K562 (cell line): ENCODE measurements around the gene PRR14. TPM values are rescaled to one million over a fixed set of nuclear protein-coding genes. Genes with fewer than 3 reads are reported as not detected.
A peak's percentile ranks its signal among the peaks of the same experiment; 100 is the strongest.

Experiments used
- ATAC-seq: fragments of 200-7000 bp; cut with Tn5 transposase; 3 replicates; pipeline ENCODE4 v1.9.1; 2020; ENCODE audit warnings: moderate library complexity
- BruUV-seq: library from RNA; stranded (reverse); fragments of 400-500 nt; replicated peaks from 2 replicates; lab custom pipeline; 2021; lab: Mats Ljungman, UMichigan
- CTCF ChIA-PET: fragments of 300-600 bp; formaldehyde crosslinking; extraction: SDS; loops from one replicate; lab custom pipeline; 2021; ENCODE audit warnings: low intra/inter-chr PET ratio; lab: Yijun Ruan, JAX
- POLR2A ChIA-PET: fragments of 300-600, 350-650 bp; sonication (Branson Sonifier 250); formaldehyde crosslinking; extraction: SDS; loops from one replicate; lab custom pipeline; 2021; ENCODE audit warnings: antibody characterized with exemption, inconsistent platforms; lab: Yijun Ruan, JAX
- DNase-seq, 4 experiments: peaks; one replicate each; pipeline versions ENCODE4 v3.0.0 to v3.0.0-alpha.2; 2011 to 2018; ENCODE audit warnings: low spot score in 3 of 4, mixed read lengths in 3 of 4; ENCODE audit errors: extremely low read depth in 1 of 4
- FAIRE-seq: peaks from 2 replicates; lab custom pipeline; 2011; peaks lifted over from hg19 to GRCh38; lab: Jason Lieb, UNC
- H2AFZ ChIP-seq: 2 replicates; pipeline ENCODE4 v1.6.0; 2011; ENCODE audit warnings: low read depth, low read length, control low read depth, inconsistent platforms
- H3K27ac ChIP-seq: fragments of 200-600 bp; 3 replicates; pipeline ENCODE4 v1.8.0; 2011; ENCODE audit warnings: low read depth, mild to moderate bottlenecking, control low read depth, inconsistent platforms, low read length, moderate library complexity, mixed read lengths; ENCODE audit errors: extremely low read depth
- H3K27me3 ChIP-seq, 2 experiments: fragments of 300-600 bp in 1 of 2; 2 replicates in 1 of 2; 3 replicates in 1 of 2; pipeline versions ENCODE4 v1.6.0 to v1.8.0; 2011; ENCODE audit warnings: inconsistent platforms in 2 of 2, low read length in 2 of 2, mild to moderate bottlenecking in 1 of 2, mixed read lengths in 1 of 2, moderate library complexity in 1 of 2; ENCODE audit not compliant: control insufficient read depth in 2 of 2, insufficient read depth in 2 of 2
- H3K36me3 ChIP-seq: fragments of 300-600 bp; 3 replicates; pipeline ENCODE4 v1.8.0; 2011; ENCODE audit warnings: mild to moderate bottlenecking, low read length, inconsistent platforms; ENCODE audit not compliant: control insufficient read depth, insufficient read depth
- H3K4me1 ChIP-seq, 2 experiments: fragments of 200-600 bp in 1 of 2; replicated peaks in 1 of 2; 2 replicates in 1 of 2; 3 replicates in 1 of 2; pipeline versions ENCODE4 v1.5.1 to v1.8.0; 2011; ENCODE audit warnings: inconsistent platforms in 2 of 2, low read length in 2 of 2, mild to moderate bottlenecking in 1 of 2, mixed read lengths in 1 of 2, moderate library complexity in 1 of 2; ENCODE audit not compliant: control insufficient read depth in 2 of 2, insufficient read depth in 2 of 2
- H3K4me2 ChIP-seq: 2 replicates; pipeline ENCODE4 v1.6.1; 2011; ENCODE audit warnings: low read length, control low read depth, inconsistent platforms, mixed read lengths; ENCODE audit not compliant: insufficient read depth
- H3K4me3 ChIP-seq: fragments of 200-600 bp; sonication (generic), shearing (Covaris generic); 2 replicates; pipeline ENCODE4 v1.5.1; 2016; ENCODE audit warnings: control low read depth, inconsistent platforms
- H3K79me2 ChIP-seq: fragments of 200-600 bp; 3 replicates; pipeline ENCODE4 v1.8.0; 2011; ENCODE audit warnings: low read length, inconsistent platforms; ENCODE audit not compliant: control insufficient read depth, insufficient read depth
- H3K9ac ChIP-seq, 2 experiments: 2 replicates each; pipeline versions ENCODE4 v1.6.0 to v1.6.1; 2011; ENCODE audit warnings: low read depth in 2 of 2, low read length in 2 of 2, control low read depth in 1 of 2, inconsistent platforms in 1 of 2, mild to moderate bottlenecking in 1 of 2, mixed read lengths in 1 of 2; ENCODE audit not compliant: insufficient read depth in 1 of 2
- H3K9me1 ChIP-seq: one replicate; pipeline ENCODE4 v1.6.0; 2011; ENCODE audit warnings: inconsistent platforms, mild to moderate bottlenecking, low read length, moderate library complexity; ENCODE audit not compliant: control insufficient read depth, insufficient read depth
- H3K9me3 ChIP-seq: replicated peaks from 2 replicates; pipeline ENCODE4 v1.5.1; 2011; ENCODE audit warnings: low read depth, low read length, inconsistent platforms; ENCODE audit not compliant: control insufficient read depth, insufficient read depth
- H4K20me1 ChIP-seq: replicated peaks from 2 replicates; pipeline ENCODE4 v1.6.1; 2011; ENCODE audit warnings: low read length, inconsistent platforms, mixed read lengths; ENCODE audit not compliant: control insufficient read depth, insufficient read depth
- CBFB ChIP-seq: sonication (generic); formaldehyde crosslinking; IDR thresholded peaks from 2 replicates; pipeline ENCODE4 v1.4.0; 2020; ENCODE audit warnings: mild to moderate bottlenecking, missing genetic modification reagents
- COPS2 ChIP-seq: fragments of 450-650 bp; conservative IDR thresholded peaks from 2 replicates; pipeline ENCODE4 v1.6.1; 2016; ENCODE audit warnings: mild to moderate bottlenecking, moderate library complexity
- ETV5 ChIP-seq: sonication (generic); formaldehyde crosslinking; IDR thresholded peaks from 2 replicates; pipeline ENCODE4 v1.4.0; 2020; ENCODE audit warnings: low read depth, mild to moderate bottlenecking, missing genetic modification reagents
- KDM1A ChIP-seq, 2 experiments: fragments of 450-650 bp; IDR thresholded peaks; 2 replicates each; pipeline ENCODE4 v1.6.1; 2016; ENCODE audit warnings: mild to moderate bottlenecking in 2 of 2
- MAFK ChIP-seq: IDR thresholded peaks from 2 replicates; pipeline ENCODE4 v1.6.1; 2011; ENCODE audit warnings: low read length, improper control_type of control experiment
- MCM3 ChIP-seq: fragments of 450-650 bp; IDR thresholded peaks from 2 replicates; pipeline ENCODE4 v1.6.1; 2016
- NCOA1 ChIP-seq: fragments of 450-650 bp; IDR thresholded peaks from 2 replicates; pipeline ENCODE4 v1.6.1; 2016; ENCODE audit warnings: low read depth
- NFIX ChIP-seq: fragments of 250-450 bp; sonication (Bioruptor Pico); IDR thresholded peaks from 2 replicates; pipeline ENCODE4 v1.4.0; 2020; ENCODE audit warnings: low read depth, mild to moderate bottlenecking, moderate library complexity
- NR1H2 ChIP-seq: sonication (generic); formaldehyde crosslinking; IDR thresholded peaks from 2 replicates; pipeline ENCODE4 v1.4.0; 2020; ENCODE audit warnings: mild to moderate bottlenecking, missing genetic modification reagents
- POLR2AphosphoS2 ChIP-seq: IDR thresholded peaks from 2 replicates; pipeline ENCODE4 v1.6.1; 2012; ENCODE audit warnings: low read length, improper control_type of control experiment
- RBBP5 ChIP-seq: fragments of 200-600 bp; sonication (generic); IDR thresholded peaks from 2 replicates; pipeline ENCODE4 v1.6.1; 2012; ENCODE audit warnings: borderline replicate concordance, mild to moderate bottlenecking, low read length, control low read depth, inconsistent platforms; ENCODE audit not compliant: insufficient read depth, poor library complexity, severe bottlenecking
- RHOXF2B ChIP-seq: fragments of 250-450 bp; sonication (Bioruptor Pico); conservative IDR thresholded peaks from 2 replicates; pipeline ENCODE4 v1.5.1; 2021
- SLC30A9 ChIP-seq: fragments of 250-450 bp; sonication (Bioruptor Pico); IDR thresholded peaks from 2 replicates; pipeline ENCODE4 v1.8.0; 2022; ENCODE audit warnings: mild to moderate bottlenecking, moderate library complexity
- SP1 ChIP-seq: sonication (generic); formaldehyde crosslinking; IDR thresholded peaks from 2 replicates; pipeline ENCODE4 v1.8.1; 2022; ENCODE audit warnings: mild to moderate bottlenecking, missing genetic modification reagents
- SRSF1 ChIP-seq: fragments of 200-400 bp; formaldehyde crosslinking; IDR thresholded peaks from 2 replicates; pipeline ENCODE4 v1.6.1; 2017; ENCODE audit warnings: mild to moderate bottlenecking, low read depth, low read length, moderate library complexity
- TRIM28 ChIP-seq: fragments of 450-650 bp; IDR thresholded peaks from 2 replicates; pipeline ENCODE4 v1.6.1; 2017
- ZBTB7A ChIP-seq: IDR thresholded peaks from 2 replicates; pipeline ENCODE4 v1.6.1; 2011; ENCODE audit warnings: low read depth, mild to moderate bottlenecking, low read length, moderate library complexity, borderline replicate concordance; ENCODE audit not compliant: control insufficient read depth
- ZFP36 ChIP-seq: fragments of 150-350 bp; IDR thresholded peaks from 2 replicates; pipeline ENCODE4 v1.6.1; 2018; ENCODE audit warnings: low read length, low read depth; ENCODE audit not compliant: partially characterized antibody
- ZNF316 ChIP-seq: fragments of 450-650 bp; IDR thresholded peaks from 2 replicates; pipeline ENCODE4 v1.6.1; 2016
- ZNF408 ChIP-seq: fragments of 250-450 bp; sonication (Bioruptor Pico); IDR thresholded peaks from 2 replicates; pipeline ENCODE4 v1.4.0; 2020; ENCODE audit warnings: low read depth, mild to moderate bottlenecking, moderate library complexity
- ZNF436 ChIP-seq: fragments of 250-450, 450-650 bp; sonication (Bioruptor Pico); formaldehyde crosslinking; IDR thresholded peaks from 2 replicates; pipeline ENCODE4 v1.7.0; 2020; ENCODE audit warnings: mild to moderate bottlenecking
- ZNF551 ChIP-seq: fragments of 250-450 bp; sonication (Bioruptor Pico); IDR thresholded peaks from 2 replicates; pipeline ENCODE4 v1.5.0; 2021; ENCODE audit warnings: mild to moderate bottlenecking, moderate library complexity
- WGBS: fragments of 100-300 bp; shearing (Covaris generic); methylation state at CpG from one replicate; pipeline ENCODE4 v1.1.6; 2016; ENCODE audit warnings: low coverage, mixed read lengths; ENCODE audit not compliant: insufficient coverage; ENCODE audit errors: missing lambda C conversion rate; 5-methylcytosine and 5-hydroxymethylcytosine counted together
- in situ Hi-C: fragments of 300-500 bp; cut with MboI; formaldehyde crosslinking; loops from 4 replicates; pipeline ENCODE4 v1.15.0; 2018; ENCODE audit warnings: inconsistent platforms, mixed read lengths
- intact Hi-C: fragments of 100-400 bp; cut with micrococcal nuclease; formaldehyde crosslinking; loops from 2 replicates; pipeline ENCODE4 v1.14.2; 2022
- polyA plus RNA-seq, 8 experiments: library from polyadenylated mRNA; depleted of rRNA in 4 of 8; stranded (reverse) in 5 of 8; unstranded in 3 of 8; fragments of >200 nt; fragmentation: Nextera tagmentation in 2 of 8; fragmentation: Illumina TruSeq in 1 of 8; extraction: Ambion mirVana in 2 of 8; extraction: Trizol in 1 of 8; gene quantifications; 2 replicates each; pipeline versions ENCODE4 v1.2.1 to v1.2.3, GENCODE V29; 2011 to 2014; ENCODE audit warnings: inconsistent platforms in 1 of 8, missing spikeins in 1 of 8
- total RNA-seq, 7 experiments: library from RNA; depleted of rRNA in 6 of 7; stranded (reverse); fragments of >200 nt in 6 of 7; fragmentation: Illumina TruSeq in 2 of 7; extraction: Trizol in 2 of 7; gene quantifications; 2 replicates each; pipeline versions ENCODE4 v1.2.1 to v1.2.3, GENCODE V29; 2011 to 2021; ENCODE audit warnings: low replicate concordance in 1 of 7
- TF ChIP-seq, protein P1 (sequence below): fragments of 450-650 bp; formaldehyde crosslinking; IDR thresholded peaks from 2 replicates; pipeline ENCODE4 v1.4.0; 2020; ENCODE audit warnings: mild to moderate bottlenecking, moderate library complexity

Gene PRR14
- total and polyA plus RNA-seq, 9 of the 15 experiments (the other 6 are each of a cell fraction or from before 2014, with no cell fraction given): 2.2 to 63.1 (median 11.5) TPM

- no peak overlapping the region; the same call in 1 of the 2 replicates for H3K4me2 ChIP-seq
- H3K36me3 ChIP-seq: peaks cover 9% of the 10 kb centered on the region; the same call in 1 of the 3 replicates
- ChIA-PET CTCF (no interaction called here), POLR2A (interaction anchor here (0.6 to 1.1 kb wide), 3 partner anchors 10 to 96 kb away, joined by 3 to 4 read pairs (median 3); no protein-coding TSS in a partner anchor)
- no peaks in the 10 kb centered on the region for H3K79me2 ChIP-seq
- no peaks in the 10 kb centered on the region for H3K9me1 ChIP-seq
- no peaks in the 10 kb centered on the region for H3K27me3 ChIP-seq
- no peak for FAIRE-seq
- H3K4me1 ChIP-seq: peaks cover 11 to 15% of the 10 kb centered on the region in 2 experiments; a peak in 4 of 5 replicates
- peak; percentile 21; the same call in 1 of the 3 replicates for ATAC-seq
- in situ Hi-C loops: no loop called here
- peak overlapping the region; percentile 83 for H2AFZ ChIP-seq
- no TSS peak for BruUV-seq
- H3K27ac ChIP-seq: no peak overlapping the region
- no peaks in the 10 kb centered on the region for H3K9me3 ChIP-seq
- intact Hi-C loops: no loop called here
- peak overlapping the region in 1 of 2 experiments; percentile 61; a peak in 2 of 4 replicates for H3K9ac ChIP-seq
- no peaks in the 10 kb centered on the region for H4K20me1 ChIP-seq
- DNase-seq: no peak
- 40% methylated on average over 10 of the region's 10 CpGs for WGBS
- no peak overlapping the region for H3K4me3 ChIP-seq
- no peak for TF ChIP-seq ZBTB7A
- no peak for TF ChIP-seq ZNF551 (CRISPR knock-in tag)
- TF ChIP-seq ETV5 (CRISPR knock-in tag): no peak
- TF ChIP-seq RHOXF2B (CRISPR knock-in tag): no peak
- no peak for TF ChIP-seq NFIX (CRISPR knock-in tag)
- no peak for TF ChIP-seq KDM1A (IDR thresholded peaks at IDR 0.05)
- peak; percentile 85 for TF ChIP-seq ZNF316
- TF ChIP-seq COPS2: no peak
- no peak for TF ChIP-seq TRIM28
- TF ChIP-seq MAFK: peak; percentile 5; the same call in 1 of the 2 replicates
- no peak for TF ChIP-seq ZFP36
- no peak for TF ChIP-seq SP1 (CRISPR knock-in tag)
- TF ChIP-seq RBBP5: no peak
- no peak for TF ChIP-seq ZNF408 (CRISPR knock-in tag)
- TF ChIP-seq CBFB: no peak
- no peak for TF ChIP-seq NR1H2 (CRISPR knock-in tag)
- TF ChIP-seq, protein P1, sequence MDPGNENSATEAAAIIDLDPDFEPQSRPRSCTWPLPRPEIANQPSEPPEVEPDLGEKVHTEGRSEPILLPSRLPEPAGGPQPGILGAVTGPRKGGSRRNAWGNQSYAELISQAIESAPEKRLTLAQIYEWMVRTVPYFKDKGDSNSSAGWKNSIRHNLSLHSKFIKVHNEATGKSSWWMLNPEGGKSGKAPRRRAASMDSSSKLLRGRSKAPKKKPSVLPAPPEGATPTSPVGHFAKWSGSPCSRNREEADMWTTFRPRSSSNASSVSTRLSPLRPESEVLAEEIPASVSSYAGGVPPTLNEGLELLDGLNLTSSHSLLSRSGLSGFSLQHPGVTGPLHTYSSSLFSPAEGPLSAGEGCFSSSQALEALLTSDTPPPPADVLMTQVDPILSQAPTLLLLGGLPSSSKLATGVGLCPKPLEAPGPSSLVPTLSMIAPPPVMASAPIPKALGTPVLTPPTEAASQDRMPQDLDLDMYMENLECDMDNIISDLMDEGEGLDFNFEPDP: no peak
- no peak for TF ChIP-seq POLR2AphosphoS2
- no peak for TF ChIP-seq NCOA1
- TF ChIP-seq SLC30A9 (CRISPR knock-in tag): no peak
- TF ChIP-seq SRSF1: no peak
- TF ChIP-seq MCM3: no peak
- TF ChIP-seq ZNF436 (CRISPR knock-in tag): no peak
These were observed 24.4 kb downstream of the PRR14 start for GRCh38 chr16:30675143-30675542.
